ENCODE measurements around the gene ECHS1.

Gene ECHS1

DNA sequence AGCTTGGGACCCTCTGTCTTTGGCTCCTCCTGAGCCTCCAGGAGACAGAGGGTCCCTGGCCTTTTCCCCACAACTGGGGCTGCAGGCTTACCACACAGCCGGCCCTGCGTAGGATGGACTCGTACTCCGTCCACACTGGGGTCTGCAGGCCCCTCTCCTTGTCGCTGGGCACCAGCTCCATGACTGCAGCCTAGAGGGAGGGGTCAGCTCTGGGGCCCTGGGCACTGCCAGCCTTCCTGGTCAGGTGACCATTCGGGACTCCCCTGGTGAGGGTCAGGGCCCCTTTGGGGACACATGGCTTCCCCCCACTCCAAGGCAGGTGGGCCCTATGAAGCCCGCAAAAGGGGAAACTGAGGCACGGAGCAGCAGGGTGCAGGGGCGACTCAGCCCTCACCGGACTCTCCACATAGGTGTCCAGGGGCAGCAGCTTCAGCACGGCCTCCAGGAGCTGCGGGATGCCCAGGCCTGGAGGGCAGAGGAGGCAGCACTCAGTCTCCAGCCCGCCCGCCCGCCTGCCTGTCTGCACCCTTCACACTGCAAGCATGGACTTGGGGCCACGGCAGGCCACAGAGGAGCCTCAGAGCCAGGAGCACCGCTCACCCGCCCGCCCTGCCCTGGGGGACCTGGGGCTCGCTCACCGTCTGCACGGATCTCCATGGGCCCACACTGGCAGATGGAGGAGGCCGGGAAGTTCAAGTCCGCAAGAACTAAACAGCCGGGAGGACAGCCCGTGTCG lies 16.4 kb downstream of the ECHS1 start:
- DNase-seq: no peak

DNA sequence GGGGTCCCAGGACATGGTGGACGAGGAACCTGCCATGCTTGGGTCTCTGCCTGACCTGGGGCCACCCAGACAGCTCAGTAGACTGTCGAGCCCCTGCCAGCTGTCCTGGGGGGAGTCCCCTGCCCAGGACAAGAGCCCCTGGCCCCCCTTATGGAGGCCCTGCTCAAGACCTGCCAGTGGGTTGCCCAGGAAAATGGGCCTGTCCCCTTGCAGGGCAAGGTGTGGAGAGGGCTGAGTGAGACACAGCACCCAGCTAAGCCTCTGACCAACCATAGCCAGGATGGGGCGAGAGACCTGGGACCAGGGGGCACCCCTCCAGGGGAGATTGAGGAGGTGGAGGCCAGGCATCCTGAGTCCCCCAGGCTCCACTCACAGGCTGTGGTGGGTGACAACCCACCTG lies 17.2 kb downstream of the ECHS1 start:
- no peak for DNase-seq

GRCh38 chr10:133355266-133355665 lies 17.9 kb downstream of the ECHS1 start:
- DNase-seq: no peak

GRCh38 chr10:133354672-133355240 lies 18.4 kb downstream of the ECHS1 start:
- DNase-seq: no peak

GRCh38 chr10:133353988-133354605 lies 19.1 kb downstream of the ECHS1 start:
- DNase-seq: no peak

GRCh38 chr10:133353202-133353959 lies 19.8 kb downstream of the ECHS1 start:
- DNase-seq: no peak

DNA sequence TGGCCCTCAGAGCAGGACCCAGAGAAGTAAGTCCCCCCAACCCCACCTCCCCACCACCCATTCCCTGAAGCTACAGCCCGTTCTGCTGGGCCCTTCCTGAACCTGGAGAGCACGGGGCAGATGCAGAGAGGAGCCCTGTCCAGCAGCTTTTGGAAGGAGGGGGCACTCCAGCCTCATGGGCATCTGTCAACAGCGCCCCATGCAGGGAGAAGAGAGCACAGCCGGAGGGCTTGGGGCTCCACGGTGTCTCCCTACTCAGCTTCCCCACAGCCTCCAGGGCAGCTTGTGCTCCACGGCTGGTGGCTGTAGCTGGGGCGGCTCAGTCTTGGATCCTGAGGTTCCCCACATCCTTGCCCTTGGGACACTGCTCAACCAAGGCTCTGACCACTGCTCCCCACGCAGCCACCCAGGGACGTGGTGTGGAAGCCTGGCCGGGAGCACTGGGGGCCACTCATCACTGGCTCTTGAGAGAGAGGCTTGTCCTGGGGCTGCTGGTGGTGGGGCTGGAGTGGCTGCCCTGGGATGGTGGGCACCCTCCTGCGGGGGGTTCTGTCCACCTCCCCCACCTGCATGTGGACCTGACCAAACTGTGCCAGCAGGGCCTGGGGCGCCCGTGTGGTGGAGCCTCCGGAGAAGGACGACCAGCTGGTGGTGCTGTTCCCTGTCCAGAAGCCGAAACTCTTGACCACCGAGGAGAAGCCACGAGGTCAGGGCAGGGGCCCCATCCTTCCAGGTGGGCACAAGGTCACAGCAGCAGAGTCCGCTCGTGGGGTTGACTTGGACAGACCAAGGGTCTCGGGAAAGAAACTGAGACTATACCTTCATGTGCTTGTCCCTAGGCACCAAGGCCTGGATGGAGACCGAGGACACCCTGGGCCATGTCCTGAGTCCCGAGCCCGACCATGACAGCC lies 21.5 kb downstream of the ECHS1 start:
- DNase-seq: no peak

GRCh38 chr10:133350950-133351329 lies 22.2 kb downstream of the ECHS1 start:
- DNase-seq: no peak

GRCh38 chr10:133350283-133350949 lies 22.7 kb downstream of the ECHS1 start:
- DNase-seq: no peak

DNA sequence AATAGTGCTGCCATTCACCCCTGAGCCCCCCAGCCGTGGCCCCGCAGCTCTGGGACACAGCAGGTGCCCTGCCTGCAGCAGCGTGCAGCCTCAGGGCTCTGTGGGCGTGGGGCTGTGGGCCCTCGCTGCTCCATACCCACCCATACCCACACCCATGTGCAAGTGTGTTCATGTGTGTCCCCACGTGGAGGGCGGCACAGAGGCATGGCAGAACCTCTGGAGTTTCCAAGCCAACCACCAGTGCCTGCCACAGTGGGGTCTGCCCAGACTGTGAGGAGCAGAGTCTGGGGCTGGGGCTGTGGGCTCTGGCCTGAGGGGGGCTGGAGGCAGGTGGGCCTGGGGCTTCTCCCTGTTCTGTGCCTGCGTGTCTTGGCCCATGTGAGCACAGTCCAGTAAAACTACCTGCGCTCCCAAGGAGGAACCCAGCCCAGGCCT lies 23.6 kb downstream of the ECHS1 start:
- DNase-seq: no peak

- DNase-seq: no peak
Measured at GRCh38 chr10:133349160-133349568, 24.0 kb downstream of the ECHS1 start.

DNA sequence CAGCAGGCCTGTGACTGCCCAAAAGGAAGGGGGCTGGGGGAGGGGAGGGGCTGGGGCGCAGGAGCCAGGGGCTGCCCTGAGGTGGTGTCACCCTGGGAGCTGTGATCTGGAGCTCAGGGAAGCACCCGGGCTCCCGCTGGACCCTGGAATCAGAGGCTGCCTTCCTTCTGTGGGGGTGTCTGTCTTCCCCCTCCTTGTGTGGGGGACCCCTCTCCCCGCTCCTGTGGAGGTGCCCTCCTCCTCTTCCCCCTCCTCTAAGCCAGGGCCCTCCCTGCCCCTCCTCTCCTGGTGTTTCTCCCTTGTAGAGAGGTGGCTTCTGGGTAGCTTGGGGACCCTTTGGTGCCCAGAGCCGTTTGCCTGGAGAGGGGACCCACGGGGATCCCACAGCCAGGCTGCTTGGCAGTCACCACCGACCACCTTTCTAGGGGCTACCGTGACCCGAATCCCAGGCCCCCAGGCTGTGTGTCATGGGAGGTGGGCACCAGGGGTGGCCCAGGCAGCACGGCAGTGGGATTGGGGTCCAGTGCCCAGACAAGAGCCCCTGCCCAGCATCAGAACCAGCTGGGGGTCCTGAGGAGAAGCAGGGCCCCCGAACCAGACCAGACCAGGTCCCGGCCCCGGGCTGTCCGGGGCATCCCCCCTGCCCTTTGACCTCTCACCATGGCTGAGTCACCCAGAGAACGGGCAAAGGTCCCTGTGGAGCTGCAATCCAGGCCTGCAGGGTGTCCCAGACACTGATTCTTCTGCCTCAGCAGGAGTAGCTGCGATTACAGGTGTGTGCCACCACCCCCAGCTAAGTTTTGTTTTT lies 25.2 kb downstream of the ECHS1 start:
- DNase-seq: no peak

GRCh38 chr10:133346413-133346812 lies 26.7 kb downstream of the ECHS1 start:
- DNase-seq: no peak

- DNase-seq: no peak
Measured at GRCh38 chr10:133344236-133344635, 28.9 kb downstream of the ECHS1 start.

GRCh38 chr10:133343558-133343957 lies 29.6 kb downstream of the ECHS1 start:
- no peak for DNase-seq

GRCh38 chr10:133342942-133343341 lies 30.2 kb downstream of the ECHS1 start:
- DNase-seq: no peak

DNA sequence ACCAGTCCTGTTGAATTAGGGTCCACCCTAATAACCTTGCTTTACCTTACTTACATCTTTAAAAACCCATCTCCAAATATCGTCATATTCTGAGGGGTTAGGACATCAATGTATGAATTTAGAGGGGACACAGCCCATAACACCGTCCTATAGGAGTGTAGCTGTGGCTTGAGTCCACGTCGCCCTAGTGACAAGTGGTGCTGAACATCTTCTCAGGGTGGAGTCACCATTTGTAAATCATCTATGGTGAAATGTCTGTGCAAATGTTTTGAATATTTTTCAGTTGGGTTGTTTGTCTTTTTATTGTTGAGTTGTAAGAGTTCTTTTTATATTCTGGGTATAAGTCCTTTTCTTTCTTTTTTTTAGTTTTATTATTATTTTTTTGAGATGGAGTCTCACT lies 31.2 kb downstream of the ECHS1 start:
- no peak for DNase-seq

DNA sequence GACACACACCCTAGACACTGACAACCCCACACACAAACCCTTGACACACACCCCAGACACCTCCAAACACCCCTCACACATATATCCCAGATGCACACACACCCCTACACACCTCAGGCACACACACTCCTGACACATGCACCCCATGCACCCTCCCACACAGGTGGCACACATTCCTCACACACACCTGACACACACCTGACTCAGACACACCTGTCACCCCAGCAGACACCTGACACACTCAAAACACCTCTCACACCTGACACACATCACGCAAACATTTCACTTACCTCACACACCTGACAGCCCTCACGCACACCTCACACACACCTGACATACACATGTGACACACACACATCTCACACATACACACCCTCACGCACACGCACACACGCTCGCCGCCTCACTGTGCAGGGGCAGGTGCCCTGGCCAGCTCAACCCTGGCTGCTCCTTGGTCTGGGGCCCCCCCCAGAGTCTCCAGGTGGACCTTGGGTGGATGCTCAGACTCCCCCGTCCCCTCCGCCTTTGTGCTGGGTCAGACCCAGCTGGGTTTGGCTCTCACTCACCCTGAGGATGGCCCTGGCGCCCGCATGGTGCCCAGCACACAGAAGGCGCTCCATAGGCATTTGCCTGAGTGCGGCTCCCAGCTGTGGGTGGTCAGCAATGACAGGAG lies 33.3 kb downstream of the ECHS1 start:
- DNase-seq: no peak

- no peak for DNase-seq
Measured at GRCh38 chr10:133338080-133339071, 34.8 kb downstream of the ECHS1 start.
